GM12872 (cell line): Measurements from ENCODE around the gene ANP32E.

ENCODE experiments used
- CTCF ChIP-seq: IDR thresholded peaks from 3 replicates; pipeline ENCODE4 v1.5.1; 2011; ENCODE audit warnings: low read depth, mild to moderate bottlenecking, low read length, moderate library complexity; ENCODE audit not compliant: insufficient read depth

ANP32E gene

GRCh38 chr1:150212070-150212469 is 23.8 kb downstream of the ANP32E start:
- no peak for TF ChIP-seq CTCF

GRCh38 chr1:150210706-150211105 is 25.2 kb downstream of the ANP32E start:
- no peak for TF ChIP-seq CTCF

GRCh38 chr1:150210091-150210490 is 25.8 kb downstream of the ANP32E start:
- no peak for TF ChIP-seq CTCF

GRCh38 chr1:150207281-150207971 is 28.5 kb downstream of the ANP32E start:
- TF ChIP-seq CTCF, result no peak

GRCh38 chr1:150196417-150196816 is 39.5 kb downstream of the ANP32E start:
- no peak for TF ChIP-seq CTCF

GRCh38 chr1:150194381-150195031 is 41.4 kb downstream of the ANP32E start:
- no peak for TF ChIP-seq CTCF

- TF ChIP-seq CTCF, result no peak
Measured at GRCh38 chr1:150192012-150192411, 43.9 kb downstream of the ANP32E start.
